OCI-LY7 (cell line): Measurements from ENCODE around the gene GNAI2.

Experiments
- EZH2phosphoT487 ChIP-seq: fragments of 200-600 bp; sonication (generic); IDR thresholded peaks from 2 replicates; pipeline ENCODE4 v1.6.1; 2018; ENCODE audit warnings: low read depth, borderline replicate concordance, mild to moderate bottlenecking, mixed run types, antibody characterized with exemption, low read length, moderate library complexity, mixed read lengths
- TF ChIP-seq, protein P1 (sequence below): fragments of 200-600 bp; sonication (generic); conservative IDR thresholded peaks from 2 replicates; pipeline ENCODE4 v1.5.1; 2014; ENCODE audit warnings: mild to moderate bottlenecking, antibody characterized with exemption, low read length, moderate library complexity, mixed read lengths

- TF ChIP-seq, protein P1, sequence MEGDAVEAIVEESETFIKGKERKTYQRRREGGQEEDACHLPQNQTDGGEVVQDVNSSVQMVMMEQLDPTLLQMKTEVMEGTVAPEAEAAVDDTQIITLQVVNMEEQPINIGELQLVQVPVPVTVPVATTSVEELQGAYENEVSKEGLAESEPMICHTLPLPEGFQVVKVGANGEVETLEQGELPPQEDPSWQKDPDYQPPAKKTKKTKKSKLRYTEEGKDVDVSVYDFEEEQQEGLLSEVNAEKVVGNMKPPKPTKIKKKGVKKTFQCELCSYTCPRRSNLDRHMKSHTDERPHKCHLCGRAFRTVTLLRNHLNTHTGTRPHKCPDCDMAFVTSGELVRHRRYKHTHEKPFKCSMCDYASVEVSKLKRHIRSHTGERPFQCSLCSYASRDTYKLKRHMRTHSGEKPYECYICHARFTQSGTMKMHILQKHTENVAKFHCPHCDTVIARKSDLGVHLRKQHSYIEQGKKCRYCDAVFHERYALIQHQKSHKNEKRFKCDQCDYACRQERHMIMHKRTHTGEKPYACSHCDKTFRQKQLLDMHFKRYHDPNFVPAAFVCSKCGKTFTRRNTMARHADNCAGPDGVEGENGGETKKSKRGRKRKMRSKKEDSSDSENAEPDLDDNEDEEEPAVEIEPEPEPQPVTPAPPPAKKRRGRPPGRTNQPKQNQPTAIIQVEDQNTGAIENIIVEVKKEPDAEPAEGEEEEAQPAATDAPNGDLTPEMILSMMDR, result no peak; the same call in 1 of the 2 replicates
- TF ChIP-seq EZH2phosphoT487, result no peak
Observed at GRCh38 chr3:50194903-50195500, 41.0 kb upstream of the GNAI2 start.
